ENCODE measurements around the gene RFX2.

Gene RFX2

DNA sequence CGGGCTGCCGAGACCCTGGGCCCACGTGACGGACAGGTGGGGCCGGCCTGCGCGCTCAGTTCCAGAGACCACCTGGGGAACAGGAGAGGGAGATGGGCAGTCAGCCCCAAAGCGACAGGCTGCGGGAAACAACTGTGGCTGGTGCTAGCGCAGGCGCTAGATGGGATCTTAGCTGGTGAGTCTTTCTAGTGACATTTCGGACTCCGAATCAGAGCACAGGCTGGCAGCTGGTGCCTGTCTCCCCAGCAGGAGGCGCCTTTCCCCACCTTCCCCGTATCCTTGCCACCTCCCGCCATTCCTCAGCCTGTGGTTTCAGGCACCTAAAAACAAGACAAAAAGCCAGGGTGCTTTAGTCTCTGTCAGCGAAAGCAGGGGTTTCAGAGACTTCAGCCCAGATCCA, 112.9 kb downstream of the RFX2 start:
- DNase-seq (ENCODE audit: low read depth in 1 of 2, low spot score in 1 of 2), result no peak
- no peaks in the 10 kb centered on the region for H3K27me3 ChIP-seq (ENCODE audit: insufficient read depth, poor library complexity, severe bottlenecking)
- TF ChIP-seq POLR2AphosphoS5 (IDR thresholded peaks at IDR 0.05; ENCODE audit: low read depth) (no peak), SPI1 (IDR thresholded peaks at IDR 0.05; ENCODE audit: borderline replicate concordance, low read depth) (no peak), GABPA (IDR thresholded peaks at IDR 0.05; ENCODE audit: low read depth) (no peak)
- TF ChIP-seq, protein P1, sequence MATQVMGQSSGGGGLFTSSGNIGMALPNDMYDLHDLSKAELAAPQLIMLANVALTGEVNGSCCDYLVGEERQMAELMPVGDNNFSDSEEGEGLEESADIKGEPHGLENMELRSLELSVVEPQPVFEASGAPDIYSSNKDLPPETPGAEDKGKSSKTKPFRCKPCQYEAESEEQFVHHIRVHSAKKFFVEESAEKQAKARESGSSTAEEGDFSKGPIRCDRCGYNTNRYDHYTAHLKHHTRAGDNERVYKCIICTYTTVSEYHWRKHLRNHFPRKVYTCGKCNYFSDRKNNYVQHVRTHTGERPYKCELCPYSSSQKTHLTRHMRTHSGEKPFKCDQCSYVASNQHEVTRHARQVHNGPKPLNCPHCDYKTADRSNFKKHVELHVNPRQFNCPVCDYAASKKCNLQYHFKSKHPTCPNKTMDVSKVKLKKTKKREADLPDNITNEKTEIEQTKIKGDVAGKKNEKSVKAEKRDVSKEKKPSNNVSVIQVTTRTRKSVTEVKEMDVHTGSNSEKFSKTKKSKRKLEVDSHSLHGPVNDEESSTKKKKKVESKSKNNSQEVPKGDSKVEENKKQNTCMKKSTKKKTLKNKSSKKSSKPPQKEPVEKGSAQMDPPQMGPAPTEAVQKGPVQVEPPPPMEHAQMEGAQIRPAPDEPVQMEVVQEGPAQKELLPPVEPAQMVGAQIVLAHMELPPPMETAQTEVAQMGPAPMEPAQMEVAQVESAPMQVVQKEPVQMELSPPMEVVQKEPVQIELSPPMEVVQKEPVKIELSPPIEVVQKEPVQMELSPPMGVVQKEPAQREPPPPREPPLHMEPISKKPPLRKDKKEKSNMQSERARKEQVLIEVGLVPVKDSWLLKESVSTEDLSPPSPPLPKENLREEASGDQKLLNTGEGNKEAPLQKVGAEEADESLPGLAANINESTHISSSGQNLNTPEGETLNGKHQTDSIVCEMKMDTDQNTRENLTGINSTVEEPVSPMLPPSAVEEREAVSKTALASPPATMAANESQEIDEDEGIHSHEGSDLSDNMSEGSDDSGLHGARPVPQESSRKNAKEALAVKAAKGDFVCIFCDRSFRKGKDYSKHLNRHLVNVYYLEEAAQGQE (IDR thresholded peaks at IDR 0.05; ENCODE audit: insufficient replicate concordance, low read depth), result no peak
- TF ChIP-seq, protein P2, sequence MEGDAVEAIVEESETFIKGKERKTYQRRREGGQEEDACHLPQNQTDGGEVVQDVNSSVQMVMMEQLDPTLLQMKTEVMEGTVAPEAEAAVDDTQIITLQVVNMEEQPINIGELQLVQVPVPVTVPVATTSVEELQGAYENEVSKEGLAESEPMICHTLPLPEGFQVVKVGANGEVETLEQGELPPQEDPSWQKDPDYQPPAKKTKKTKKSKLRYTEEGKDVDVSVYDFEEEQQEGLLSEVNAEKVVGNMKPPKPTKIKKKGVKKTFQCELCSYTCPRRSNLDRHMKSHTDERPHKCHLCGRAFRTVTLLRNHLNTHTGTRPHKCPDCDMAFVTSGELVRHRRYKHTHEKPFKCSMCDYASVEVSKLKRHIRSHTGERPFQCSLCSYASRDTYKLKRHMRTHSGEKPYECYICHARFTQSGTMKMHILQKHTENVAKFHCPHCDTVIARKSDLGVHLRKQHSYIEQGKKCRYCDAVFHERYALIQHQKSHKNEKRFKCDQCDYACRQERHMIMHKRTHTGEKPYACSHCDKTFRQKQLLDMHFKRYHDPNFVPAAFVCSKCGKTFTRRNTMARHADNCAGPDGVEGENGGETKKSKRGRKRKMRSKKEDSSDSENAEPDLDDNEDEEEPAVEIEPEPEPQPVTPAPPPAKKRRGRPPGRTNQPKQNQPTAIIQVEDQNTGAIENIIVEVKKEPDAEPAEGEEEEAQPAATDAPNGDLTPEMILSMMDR (IDR thresholded peaks at IDR 0.05; ENCODE audit: insufficient read depth, low read length), result no peak
- H3K4me3 ChIP-seq (replicated peaks; ENCODE audit: insufficient read depth, low read length), result no peak overlapping the region
- no peak overlapping the region for H3K27ac ChIP-seq (replicated peaks)

DNA sequence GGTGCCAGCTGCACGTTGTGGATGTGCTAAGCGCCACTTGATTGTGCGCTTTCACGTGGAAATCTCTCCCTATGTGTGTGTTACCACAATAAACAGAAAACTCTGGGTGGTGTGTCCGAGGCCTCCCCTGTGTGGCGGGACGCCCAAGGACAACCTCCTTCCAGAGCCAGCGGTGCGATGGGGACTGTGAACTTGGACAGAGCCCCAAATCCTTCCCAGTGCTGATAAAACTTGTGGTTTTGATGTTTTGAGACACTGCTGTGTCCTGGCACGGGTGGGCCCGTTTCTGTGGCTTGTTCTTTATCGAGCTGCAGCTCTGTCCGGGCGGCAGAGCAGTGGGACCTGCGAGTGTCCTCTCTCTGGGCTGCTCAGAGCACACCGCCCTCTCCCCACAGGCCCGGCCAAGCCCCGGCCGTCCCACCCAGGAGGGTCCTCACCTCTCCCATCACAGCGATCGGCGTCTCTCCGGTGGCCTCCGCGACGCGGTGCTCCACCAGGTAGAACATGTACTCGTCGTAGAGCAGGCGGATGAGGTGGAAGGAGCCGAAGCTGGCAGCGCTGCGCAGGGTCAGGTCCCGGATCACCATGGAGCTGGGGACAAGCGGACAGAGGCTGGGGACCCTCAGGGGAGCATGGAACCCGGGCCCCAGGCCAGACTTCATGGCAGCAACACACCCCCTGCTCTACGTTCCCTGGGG, 113.5 kb downstream of the RFX2 start:
- TF ChIP-seq, protein P1 (IDR thresholded peaks at IDR 0.05; ENCODE audit: insufficient replicate concordance, low read depth), result no peak
- no peak for TF ChIP-seq GABPA (IDR thresholded peaks at IDR 0.05; ENCODE audit: low read depth)
- no peak for TF ChIP-seq POLR2AphosphoS5 (IDR thresholded peaks at IDR 0.05; ENCODE audit: low read depth)
- no peak for TF ChIP-seq SPI1 (IDR thresholded peaks at IDR 0.05; ENCODE audit: borderline replicate concordance, low read depth)
- TF ChIP-seq, protein P2 (IDR thresholded peaks at IDR 0.05; ENCODE audit: insufficient read depth, low read length), result no peak

DNA sequence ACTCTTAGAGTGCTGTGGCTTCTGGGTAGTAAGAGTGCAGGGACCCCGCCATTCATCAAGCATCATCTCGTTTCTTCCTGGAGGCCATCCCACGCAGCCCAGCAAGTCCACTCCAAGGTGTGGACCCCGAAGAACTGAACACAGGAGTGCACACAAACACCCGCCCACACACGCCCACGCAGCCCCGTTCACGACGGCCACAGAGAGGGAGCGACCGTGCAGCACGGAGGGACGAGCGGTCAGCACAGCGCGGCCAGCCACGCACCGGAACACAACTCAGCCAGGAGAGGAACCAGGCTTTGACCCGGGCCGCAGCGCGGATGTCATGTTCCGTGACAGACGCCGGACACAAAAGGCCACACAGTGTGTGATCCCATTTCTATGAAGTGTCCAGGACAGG, 114.2 kb downstream of the RFX2 start:
- no peak for DNase-seq (ENCODE audit: low read depth in 1 of 2, low spot score in 1 of 2)
- Histone ChIP-seq H3K27me3 (ENCODE audit: insufficient read depth, poor library complexity, severe bottlenecking) (no peaks in the 10 kb centered on the region), H3K4me3 (replicated peaks; ENCODE audit: insufficient read depth, low read length) (no peak overlapping the region), H3K27ac (replicated peaks) (no peak overlapping the region)
- TF ChIP-seq POLR2AphosphoS5 (IDR thresholded peaks at IDR 0.05; ENCODE audit: low read depth) (no peak), SPI1 (IDR thresholded peaks at IDR 0.05; ENCODE audit: borderline replicate concordance, low read depth) (no peak), GABPA (IDR thresholded peaks at IDR 0.05; ENCODE audit: low read depth) (no peak)
- TF ChIP-seq, protein P1 (IDR thresholded peaks at IDR 0.05; ENCODE audit: insufficient replicate concordance, low read depth), result no peak
- TF ChIP-seq, protein P2 (IDR thresholded peaks at IDR 0.05; ENCODE audit: insufficient read depth, low read length), result no peak

More for the DNA sequence above, 113.5 kb downstream of the RFX2 start:
- Histone ChIP-seq H3K27me3 (ENCODE audit: insufficient read depth, poor library complexity, severe bottlenecking) (no peaks in the 10 kb centered on the region), H3K4me3 (replicated peaks; ENCODE audit: insufficient read depth, low read length) (no peak overlapping the region), H3K27ac (replicated peaks) (no peak overlapping the region)
- no peak for DNase-seq (ENCODE audit: low read depth in 1 of 2, low spot score in 1 of 2)
